NOMO-1 treated with DMSO at 0.1 percent for 48 hours (cell line): ENCODE data around the gene MANF.

Experiments used
- DNase-seq: peaks from one replicate; lab custom pipeline; 2025; ENCODE audit not compliant: unreplicated experiment; lab: John Stamatoyannopoulos, UW

The MANF gene

DNA sequence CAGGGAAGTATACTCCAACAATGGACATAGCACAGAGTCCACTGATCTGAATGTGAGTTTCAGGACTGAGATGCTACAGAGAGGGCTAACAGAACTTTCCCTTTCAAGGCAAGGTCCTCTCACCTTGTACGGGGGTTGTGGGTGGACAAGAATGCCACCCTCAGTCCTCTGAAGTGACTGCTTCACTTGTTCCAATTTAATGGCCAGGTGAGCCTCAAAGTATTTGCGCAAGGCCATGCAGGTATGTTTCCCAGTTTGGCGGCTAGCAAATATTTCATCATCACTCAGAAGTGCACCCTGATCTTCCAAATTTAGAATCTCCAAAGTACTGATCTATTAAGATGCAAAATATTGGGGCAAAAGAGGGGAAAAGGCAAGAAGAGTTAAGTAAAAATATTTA is 44.0 kb downstream of the MANF start:
- no peak for DNase-seq

GRCh38 chr3:51434110-51434509 is 49.0 kb downstream of the MANF start:
- no peak for DNase-seq

- DNase-seq: peak; percentile 52
Measured at GRCh38 chr3:51434746-51435327, 49.7 kb downstream of the MANF start.

- no peak for DNase-seq
Measured at GRCh38 chr3:51436998-51437639, 52.0 kb downstream of the MANF start.
